Parathyroid adenoma (tissue), 2 donors: ENCODE data around the gene SLC24A1.

Experiments
- H2AFZ ChIP-seq: fragments of 300-600 bp; sonication (generic); one replicate; pipeline ENCODE4 v1.7.0; 2017; ENCODE audit warnings: antibody characterized with exemption, mild to moderate bottlenecking
- H3K27ac ChIP-seq: fragments of 300-600 bp; sonication (generic); one replicate; pipeline ENCODE4 v1.7.0; 2017
- H3K27me3 ChIP-seq: fragments of 300-600 bp; sonication (generic); one replicate; pipeline ENCODE4 v1.7.0; 2017; ENCODE audit warnings: low read length; ENCODE audit not compliant: control insufficient read depth, insufficient read depth
- H3K36me3 ChIP-seq: fragments of 300-600 bp; sonication (generic); one replicate; pipeline ENCODE4 v1.7.0; 2017; ENCODE audit warnings: low read length; ENCODE audit not compliant: control insufficient read depth, insufficient read depth
- H3K4me1 ChIP-seq: fragments of 300-600 bp; sonication (generic); one replicate; pipeline ENCODE4 v1.7.0; 2017; ENCODE audit warnings: control low read depth
- H3K4me2 ChIP-seq: fragments of 300-600 bp; sonication (generic); one replicate; pipeline ENCODE4 v1.7.0; 2017; ENCODE audit warnings: low read length
- H3K4me3 ChIP-seq: fragments of 300-600 bp; sonication (generic); one replicate; pipeline ENCODE4 v1.7.0; 2017; ENCODE audit warnings: low read depth, low read length
- H3K79me2 ChIP-seq: fragments of 300-600 bp; sonication (generic); one replicate; pipeline ENCODE4 v1.7.0; 2017; ENCODE audit warnings: control low read depth
- H3K9ac ChIP-seq: fragments of 300-600 bp; sonication (generic); one replicate; pipeline ENCODE4 v1.7.0; 2017; ENCODE audit warnings: mild to moderate bottlenecking
- H3K9me3 ChIP-seq: fragments of 300-600 bp; sonication (generic); one replicate; pipeline ENCODE4 v1.7.0; 2017; ENCODE audit warnings: low read length; ENCODE audit not compliant: control insufficient read depth
- CTCF ChIP-seq: fragments of 300-600 bp; sonication (generic); IDR thresholded peaks from one replicate; pipeline ENCODE4 v1.7.0; 2017; ENCODE audit warnings: antibody characterized with exemption, mild to moderate bottlenecking
- donor health status: primary hyperparathyroidism.

SLC24A1 gene

GRCh38 chr15:65690778-65691177 is 69.0 kb downstream of the SLC24A1 start:
- Histone ChIP-seq H3K27me3 (no peaks in the 10 kb centered on the region), H3K79me2 (no peaks in the 10 kb centered on the region), H3K27ac (no peak overlapping the region), H3K4me3 (no peak overlapping the region), H3K4me2 (no peak overlapping the region), H3K4me1 (no peaks in the 10 kb centered on the region), H2AFZ (no peak overlapping the region), H3K9ac (no peak overlapping the region), H3K36me3 (no peaks in the 10 kb centered on the region), H3K9me3 (no peaks in the 10 kb centered on the region)
- no peak for TF ChIP-seq CTCF

- H2AFZ ChIP-seq: no peak overlapping the region
- no peak overlapping the region for H3K4me2 ChIP-seq
- no peak overlapping the region for H3K27ac ChIP-seq
- H3K9me3 ChIP-seq: no peaks in the 10 kb centered on the region
- no peaks in the 10 kb centered on the region for H3K27me3 ChIP-seq
- TF ChIP-seq CTCF: no peak
- H3K4me1 ChIP-seq: no peaks in the 10 kb centered on the region
- H3K36me3 ChIP-seq: no peaks in the 10 kb centered on the region
- H3K4me3 ChIP-seq: no peak overlapping the region
- H3K9ac ChIP-seq: no peak overlapping the region
- no peaks in the 10 kb centered on the region for H3K79me2 ChIP-seq
Observed at GRCh38 chr15:65695081-65695480, 73.3 kb downstream of the SLC24A1 start.
